Right atrium auricular region (tissue), 2 donors: Measurements from ENCODE around the gene SEPTIN6. TPM values are rescaled to one million over a fixed set of nuclear protein-coding genes. Genes with fewer than 3 reads are reported as not detected.

Experiments
- DNase-seq: peaks from one replicate; pipeline ENCODE4 v3.0.0-alpha.2; 2019; ENCODE audit warnings: low spot score
- H3K27ac ChIP-seq, 2 donors: fragments of 200-600 bp; sonication (generic); 1 replicate in 1 of 2; 2 replicates in 1 of 2; pipeline ENCODE4 v1.5.1; 2016 to 2019
- H3K27me3 ChIP-seq, 2 donors: fragments of 200-600 bp; sonication (generic); one replicate each; pipeline versions ENCODE4 v1.5.1 to v1.6.0; 2017 to 2019
- H3K36me3 ChIP-seq: fragments of 200-600 bp; sonication (generic); one replicate; pipeline ENCODE4 v1.5.1; 2016
- H3K4me1 ChIP-seq, 2 donors: fragments of 200-600 bp; sonication (generic); one replicate each; pipeline versions ENCODE4 v1.5.1 to v1.6.0; 2017 to 2019
- H3K4me3 ChIP-seq, 2 donors: fragments of 200-600 bp; sonication (generic); 1 replicate in 1 of 2; 2 replicates in 1 of 2; pipeline ENCODE4 v1.5.1; 2017 to 2019; ENCODE audit warnings: mild to moderate bottlenecking in 1 of 2, moderate library complexity in 1 of 2
- H3K9me3 ChIP-seq, 2 donors: fragments of 200-600 bp; sonication (generic); one replicate each; pipeline ENCODE4 v1.5.1; 2019
- total RNA-seq, 2 donors: library from RNA; depleted of rRNA; stranded (reverse); fragments of >200 nt; gene quantifications; one replicate each; pipeline ENCODE4 v1.1.0, GENCODE V29; 2016
- TF ChIP-seq, protein P1 (sequence below), 2 donors: fragments of 200-600 bp; sonication (generic); IDR thresholded peaks; one replicate each; pipeline ENCODE4 v1.5.1; 2019; ENCODE audit warnings: antibody characterized with exemption in 2 of 2

The SEPTIN6 gene
- total RNA-seq, 2 donors from 2014 or later: 14.1 to 16.4 TPM

DNA sequence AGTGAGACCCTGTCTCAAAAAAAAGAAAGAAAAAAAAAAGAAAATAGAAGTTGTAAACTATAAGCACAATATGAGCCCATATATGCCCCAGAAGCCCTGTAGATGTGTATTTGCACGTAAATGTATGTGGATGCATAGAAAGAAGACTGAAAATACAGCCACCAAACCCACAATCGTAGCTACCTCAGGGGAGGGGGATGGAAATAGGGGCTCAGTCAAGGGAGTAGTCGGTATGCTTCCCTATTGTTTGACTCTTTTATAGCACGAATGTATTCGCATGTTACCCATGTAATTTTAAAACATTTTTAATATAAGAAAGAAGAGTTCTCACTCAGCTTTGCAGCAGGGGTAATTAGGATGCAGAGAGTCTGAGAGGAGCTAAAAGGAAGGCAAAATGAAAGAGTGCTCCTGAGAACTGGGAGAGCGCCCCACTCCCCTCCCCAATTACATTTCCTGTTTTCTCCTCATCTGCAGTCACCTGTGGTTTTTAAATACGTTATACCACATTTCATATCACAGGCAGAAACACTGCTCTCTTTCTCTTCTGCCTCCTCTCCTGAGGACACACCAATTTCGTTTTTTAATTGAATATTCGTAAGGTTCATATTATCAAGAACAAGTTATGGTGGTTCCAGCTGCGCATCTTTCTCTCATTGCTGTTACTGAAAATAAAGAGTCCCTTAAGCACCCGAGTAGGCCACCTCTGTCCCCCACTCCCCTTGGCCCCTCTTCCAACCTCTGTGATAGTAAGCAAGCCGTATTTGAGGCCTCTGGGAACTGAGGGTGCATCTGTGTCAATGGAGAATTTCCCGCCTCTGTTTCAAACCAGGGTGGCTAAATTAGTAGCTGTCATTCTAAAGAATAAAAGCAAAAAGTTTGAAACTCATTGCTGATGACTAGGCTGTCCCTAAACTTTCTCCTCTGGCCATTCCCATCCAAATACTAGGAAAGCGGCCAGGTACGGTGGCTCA is 10.7 kb downstream of the SEPTIN6 start:
- H3K9me3 ChIP-seq: no peaks in the 10 kb centered on the region
- no peaks in the 10 kb centered on the region for H3K27me3 ChIP-seq
- DNase-seq: no peak
- H3K4me1 ChIP-seq: peaks cover 0 to 13% of the 10 kb centered on the region in 2 donors
- TF ChIP-seq, protein P1, sequence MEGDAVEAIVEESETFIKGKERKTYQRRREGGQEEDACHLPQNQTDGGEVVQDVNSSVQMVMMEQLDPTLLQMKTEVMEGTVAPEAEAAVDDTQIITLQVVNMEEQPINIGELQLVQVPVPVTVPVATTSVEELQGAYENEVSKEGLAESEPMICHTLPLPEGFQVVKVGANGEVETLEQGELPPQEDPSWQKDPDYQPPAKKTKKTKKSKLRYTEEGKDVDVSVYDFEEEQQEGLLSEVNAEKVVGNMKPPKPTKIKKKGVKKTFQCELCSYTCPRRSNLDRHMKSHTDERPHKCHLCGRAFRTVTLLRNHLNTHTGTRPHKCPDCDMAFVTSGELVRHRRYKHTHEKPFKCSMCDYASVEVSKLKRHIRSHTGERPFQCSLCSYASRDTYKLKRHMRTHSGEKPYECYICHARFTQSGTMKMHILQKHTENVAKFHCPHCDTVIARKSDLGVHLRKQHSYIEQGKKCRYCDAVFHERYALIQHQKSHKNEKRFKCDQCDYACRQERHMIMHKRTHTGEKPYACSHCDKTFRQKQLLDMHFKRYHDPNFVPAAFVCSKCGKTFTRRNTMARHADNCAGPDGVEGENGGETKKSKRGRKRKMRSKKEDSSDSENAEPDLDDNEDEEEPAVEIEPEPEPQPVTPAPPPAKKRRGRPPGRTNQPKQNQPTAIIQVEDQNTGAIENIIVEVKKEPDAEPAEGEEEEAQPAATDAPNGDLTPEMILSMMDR (IDR thresholded peaks at IDR 0.05): no peak
- no peak overlapping the region for H3K27ac ChIP-seq
- no peak overlapping the region for H3K4me3 ChIP-seq
- H3K36me3 ChIP-seq: no peaks in the 10 kb centered on the region

- DNase-seq: no peak
- Histone ChIP-seq H3K36me3 (no peaks in the 10 kb centered on the region), H3K4me1 (no peaks in the 10 kb centered on the region), H3K27ac (no peak overlapping the region), H3K4me3 (no peak overlapping the region), H3K27me3 (no peaks in the 10 kb centered on the region), H3K9me3 (no peaks in the 10 kb centered on the region)
- TF ChIP-seq, protein P1 (IDR thresholded peaks at IDR 0.05): no peak
Observed at GRCh38 chrX:119677654-119677981, 15.3 kb downstream of the SEPTIN6 start.

DNA sequence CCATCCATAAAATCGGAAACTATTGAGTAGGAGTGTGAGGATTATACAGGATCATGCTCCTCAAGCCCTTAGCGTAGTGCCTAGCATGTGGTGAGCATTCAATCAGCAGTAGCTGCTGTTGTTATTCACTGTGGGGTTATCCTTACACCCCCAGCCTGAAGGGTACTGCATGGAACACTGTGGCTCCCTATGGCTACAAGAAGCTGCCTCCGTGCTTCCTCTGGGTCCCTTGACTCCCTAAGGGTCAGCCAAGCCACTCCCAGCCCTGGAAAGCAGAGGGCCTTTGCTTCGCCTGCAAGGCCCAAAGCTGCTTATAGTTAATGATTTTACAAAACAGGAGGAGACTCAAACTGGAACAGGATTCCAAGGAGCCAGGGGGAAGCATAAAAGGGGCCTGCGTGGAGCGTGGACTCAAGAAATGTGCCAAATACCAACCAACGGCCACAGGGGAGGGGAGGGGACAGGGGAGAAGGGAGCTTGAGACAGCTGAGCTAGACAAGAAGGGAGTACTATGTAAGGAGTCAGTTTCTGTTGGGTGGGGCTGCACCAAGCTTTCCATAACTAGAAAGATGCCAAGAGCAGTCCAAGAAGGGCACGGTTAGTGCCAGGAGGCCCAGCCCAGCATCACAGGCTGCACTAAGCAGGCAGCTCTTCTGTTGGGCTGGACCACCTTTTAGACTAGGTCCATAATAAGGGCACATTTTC is 15.9 kb downstream of the SEPTIN6 start:
- Histone ChIP-seq H3K27me3 (no peaks in the 10 kb centered on the region), H3K9me3 (no peaks in the 10 kb centered on the region), H3K36me3 (no peaks in the 10 kb centered on the region), H3K4me1 (no peaks in the 10 kb centered on the region), H3K4me3 (no peak overlapping the region), H3K27ac (no peak overlapping the region)
- no peak for DNase-seq
- TF ChIP-seq, protein P1 (IDR thresholded peaks at IDR 0.05): no peak

DNA sequence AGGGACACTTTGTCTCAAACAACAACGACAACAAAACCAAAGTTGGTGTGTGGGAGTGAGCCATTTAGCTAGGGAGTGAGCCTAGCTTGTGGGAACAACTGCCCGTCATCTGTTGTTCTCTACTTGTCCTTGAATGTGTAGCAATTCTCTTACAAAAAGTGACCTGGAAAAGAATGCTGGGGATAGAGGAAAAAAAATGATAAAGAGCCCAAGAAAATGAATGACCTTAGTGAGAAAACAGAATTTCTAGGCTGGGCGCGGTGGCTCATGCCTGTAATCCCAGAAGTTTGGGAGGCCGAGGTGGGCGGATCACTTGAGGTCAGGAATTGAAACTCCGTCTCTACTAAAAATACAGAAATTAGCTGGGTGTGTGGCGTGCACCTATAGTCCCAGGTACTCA is 19.6 kb downstream of the SEPTIN6 start:
- Histone ChIP-seq H3K9me3 (no peaks in the 10 kb centered on the region), H3K4me1 (no peaks in the 10 kb centered on the region), H3K4me3 (no peak overlapping the region), H3K36me3 (no peaks in the 10 kb centered on the region), H3K27me3 (no peaks in the 10 kb centered on the region), H3K27ac (no peak overlapping the region)
- TF ChIP-seq, protein P1 (IDR thresholded peaks at IDR 0.05): no peak
- DNase-seq: no peak

GRCh38 chrX:119672426-119672825 is 20.5 kb downstream of the SEPTIN6 start:
- no peaks in the 10 kb centered on the region for H3K4me1 ChIP-seq
- H3K4me3 ChIP-seq: no peak overlapping the region
- H3K27ac ChIP-seq: no peak overlapping the region
- no peak for DNase-seq
- H3K27me3 ChIP-seq: no peaks in the 10 kb centered on the region
- TF ChIP-seq, protein P1 (IDR thresholded peaks at IDR 0.05): no peak
- no peaks in the 10 kb centered on the region for H3K9me3 ChIP-seq
- H3K36me3 ChIP-seq: no peaks in the 10 kb centered on the region
